HK-2 (cell line): ENCODE data around the gene P2RY4.
"Not testable (repeated sequence)": the region's sequence is repeated elsewhere in the genome, so short reads cannot be mapped to it uniquely, and the experiment has no call there.

Source experiments
- DNase-seq: peaks from one replicate; pipeline ENCODE4 v3.0.0-alpha.2; 2018; ENCODE audit not compliant: unreplicated experiment

The P2RY4 gene

DNA sequence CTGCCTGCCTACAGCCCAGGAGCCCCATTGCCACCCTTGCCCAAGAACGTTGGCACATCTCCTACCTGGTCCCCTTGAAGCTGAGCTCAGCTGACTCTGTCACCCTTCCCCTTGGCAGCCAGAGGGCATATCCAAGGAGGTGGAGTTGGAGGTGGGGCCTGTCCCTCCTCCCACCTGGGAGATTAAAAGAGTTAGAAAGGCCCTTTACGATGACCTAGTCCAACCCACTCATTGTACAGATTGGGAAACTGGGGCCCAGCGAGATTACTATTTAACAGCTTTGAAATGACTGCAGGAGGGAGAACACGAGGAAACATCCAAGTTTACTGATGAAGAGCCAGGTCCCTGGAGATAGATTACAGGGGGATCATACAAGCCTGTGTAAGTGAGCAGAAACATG is at the start of gene P2RY4:
Gene P2RY4 (minus strand): TSS at position 101 of the 400 bp plus-strand sequence. CDS start 580 bp downstream, outside the sequence.
- DNase-seq: no peak

DNA sequence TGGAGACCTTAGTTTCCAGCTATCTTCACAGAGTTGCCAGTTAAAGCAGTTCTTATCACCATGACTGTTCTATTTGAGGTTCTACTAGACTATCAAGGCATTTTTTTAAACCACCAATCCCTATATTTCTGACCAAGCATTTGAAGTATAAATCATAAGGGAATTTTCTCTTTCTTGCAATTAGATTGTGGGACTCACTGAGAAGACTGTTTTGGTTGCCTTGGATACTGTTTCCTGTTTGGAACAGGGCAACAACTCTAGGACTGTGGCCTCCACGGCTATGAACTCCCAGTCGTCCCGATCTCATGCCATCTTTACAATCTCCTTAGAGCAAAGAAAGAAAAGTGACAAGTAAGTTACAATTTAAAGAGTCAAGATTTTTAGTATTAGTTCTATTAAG is 41.7 kb upstream of the P2RY4 start:
- DNase-seq: no peak

DNA sequence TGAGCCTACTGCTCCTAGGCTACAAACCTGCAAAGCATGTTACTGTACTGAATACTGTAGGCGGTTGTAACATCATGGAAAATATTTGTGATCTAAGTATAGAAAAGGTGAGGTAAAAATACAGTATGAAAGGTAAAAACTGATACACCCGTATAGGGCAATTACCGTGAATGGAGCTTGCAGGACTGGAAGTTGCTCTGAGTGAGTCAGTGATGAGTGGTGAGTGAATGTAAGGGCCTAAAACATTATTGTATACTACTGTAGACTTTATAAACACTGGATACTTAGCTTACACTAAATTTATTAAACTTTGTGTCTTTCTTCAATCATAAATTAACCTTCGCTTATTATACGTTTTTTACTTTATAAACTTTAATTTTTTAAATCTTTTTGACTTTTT is 33.6 kb upstream of the P2RY4 start:
- DNase-seq: no peak

DNA sequence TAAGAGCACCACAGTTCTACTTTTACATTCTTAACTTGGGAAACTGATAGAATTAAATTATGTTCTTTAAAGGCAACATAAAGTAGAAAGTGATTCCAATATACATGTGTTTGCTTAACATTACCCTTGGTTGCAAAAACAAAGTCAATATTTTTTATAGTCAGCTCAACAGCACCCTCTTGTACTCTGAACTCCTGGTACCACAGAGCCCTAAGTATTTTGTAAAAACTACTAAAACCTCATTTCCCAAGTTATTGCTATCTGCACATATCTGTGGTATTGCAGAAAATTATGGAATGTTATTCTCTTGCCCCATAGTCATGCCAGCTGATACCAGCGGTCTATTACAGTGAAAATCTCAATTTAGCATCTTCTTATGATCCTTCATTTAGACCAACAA is 32.8 kb upstream of the P2RY4 start:
- DNase-seq: no peak

DNA sequence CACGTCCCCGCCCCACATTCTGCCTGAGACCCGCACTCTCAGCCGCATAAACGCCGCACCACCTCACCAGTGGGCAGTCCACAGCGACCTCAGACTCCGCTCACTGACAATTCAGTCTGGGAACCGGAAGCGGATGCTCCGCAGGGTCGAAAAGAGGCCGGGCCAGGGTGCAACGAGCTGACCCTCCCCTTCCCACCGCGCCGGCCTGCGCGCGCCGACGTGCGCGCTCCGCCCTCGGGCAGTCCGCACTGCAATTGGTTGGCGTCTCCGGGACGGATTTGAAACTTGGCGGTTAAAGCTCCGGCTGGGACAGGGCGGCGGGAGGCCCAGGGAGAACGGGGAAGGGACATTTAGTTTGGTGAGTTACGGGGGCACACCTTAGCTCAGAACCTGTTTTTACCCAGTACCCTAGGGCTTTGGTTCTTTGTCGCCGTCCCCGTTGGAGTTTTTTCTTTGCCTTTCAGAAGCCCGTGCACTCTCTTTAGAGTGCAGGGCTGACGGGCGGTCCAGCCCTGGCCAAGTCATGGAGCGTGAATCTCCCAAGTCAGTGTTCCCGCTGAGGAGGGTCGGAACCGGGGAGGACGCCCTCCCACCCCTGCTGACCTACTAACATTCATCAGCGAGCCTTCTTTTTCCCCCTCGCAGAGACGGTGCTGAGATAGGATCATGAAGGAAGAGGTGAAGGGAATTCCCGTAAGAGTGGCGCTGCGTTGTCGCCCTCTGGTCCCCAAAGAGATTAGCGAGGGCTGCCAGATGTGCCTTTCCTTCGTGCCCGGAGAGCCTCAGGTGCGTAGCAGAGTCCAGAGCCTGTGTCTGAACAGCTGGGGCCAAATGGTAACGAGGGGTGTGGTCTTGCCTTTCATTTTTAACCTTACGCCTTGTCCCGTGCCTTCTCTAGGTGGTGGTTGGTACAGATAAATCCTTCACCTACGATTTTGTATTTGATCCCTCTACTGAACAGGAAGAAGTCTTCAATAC is 30.1 kb upstream of the P2RY4 start, which contains the start of the genes KIF4A and PDZD11:
Gene KIF4A (plus strand): TSS at position 312 of the 978 bp plus-strand sequence. CDS start 355 bp downstream, at position 667.
Gene PDZD11 (minus strand): TSS at position 135 of the 978 bp plus-strand sequence. CDS start 586 bp downstream, outside the sequence.
- DNase-seq: peak; percentile 88

DNA sequence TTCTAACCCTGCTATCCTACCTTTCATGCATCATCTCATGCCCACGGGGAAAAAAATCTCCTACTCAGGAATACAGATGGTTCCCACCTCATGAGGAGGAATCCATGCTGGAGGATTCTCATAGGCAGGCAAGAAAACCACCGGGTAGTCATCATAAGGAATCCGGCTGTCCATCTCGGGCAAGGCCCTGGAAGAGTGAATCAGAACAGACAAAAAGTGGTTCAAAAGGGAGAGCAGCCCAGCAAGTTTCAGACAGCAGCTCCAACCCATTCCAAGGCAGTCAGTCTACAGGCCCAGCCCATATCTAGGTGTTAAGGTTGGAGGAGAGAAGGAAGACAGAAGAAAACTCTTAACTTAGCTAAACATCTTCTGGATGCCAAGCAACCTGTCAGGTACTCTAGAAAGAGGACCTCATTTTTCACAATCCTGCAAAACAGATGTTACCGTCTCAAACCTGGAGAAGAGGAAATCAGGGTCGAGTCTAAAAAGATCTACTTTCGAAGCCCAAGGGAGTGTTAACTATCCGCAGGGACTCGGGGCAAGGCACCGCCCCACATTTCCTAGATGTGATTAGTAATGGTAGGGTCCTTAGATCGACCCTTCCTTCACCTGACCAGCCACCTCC is 29.3 kb upstream of the P2RY4 start:
- no peak for DNase-seq

DNA sequence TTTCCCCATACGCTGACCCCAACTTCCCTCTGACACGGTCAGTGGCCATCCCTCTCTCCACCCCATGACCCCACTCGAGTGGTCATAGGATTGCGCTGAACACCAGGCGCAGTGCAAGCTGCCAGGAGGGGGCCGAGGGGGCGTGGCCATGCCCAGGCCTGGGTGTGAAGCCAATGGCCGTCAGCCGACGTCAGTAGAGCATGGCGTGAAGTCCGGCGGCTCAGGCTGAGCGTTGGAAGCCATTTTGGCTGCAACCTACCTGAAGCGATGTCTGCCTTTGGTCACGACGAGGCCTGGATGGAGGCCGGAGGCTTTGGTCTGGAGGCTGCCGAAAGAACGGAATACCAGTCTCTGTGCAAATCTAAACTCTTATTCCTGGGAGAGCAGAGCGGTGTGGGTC is 21.9 kb upstream of the P2RY4 start, which contains the start of gene RAB41:
Gene RAB41 (plus strand): TSS at position 222 of the 400 bp plus-strand sequence. CDS start 46 bp downstream, at position 268.
- DNase-seq: no peak

DNA sequence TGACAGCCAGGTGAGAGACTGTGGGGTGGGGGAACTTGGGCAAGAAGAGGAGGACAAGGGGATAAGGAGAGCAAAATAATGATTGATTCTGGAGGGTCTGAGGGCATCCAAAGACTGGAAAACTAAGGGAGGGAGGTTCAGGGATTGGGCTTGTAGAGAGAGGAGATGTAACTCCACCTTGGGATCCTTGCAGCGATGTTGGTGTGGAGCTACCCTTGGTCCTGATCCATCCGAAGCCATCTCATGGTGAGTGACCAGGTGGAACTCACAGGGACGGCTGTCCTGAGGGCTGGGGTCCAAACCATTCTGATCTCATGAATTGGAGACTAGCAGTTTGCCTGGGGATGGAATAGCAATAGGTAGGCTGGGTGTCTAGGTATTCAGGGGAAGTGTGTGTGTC is 20.6 kb upstream of the P2RY4 start:
- DNase-seq: no peak

DNA sequence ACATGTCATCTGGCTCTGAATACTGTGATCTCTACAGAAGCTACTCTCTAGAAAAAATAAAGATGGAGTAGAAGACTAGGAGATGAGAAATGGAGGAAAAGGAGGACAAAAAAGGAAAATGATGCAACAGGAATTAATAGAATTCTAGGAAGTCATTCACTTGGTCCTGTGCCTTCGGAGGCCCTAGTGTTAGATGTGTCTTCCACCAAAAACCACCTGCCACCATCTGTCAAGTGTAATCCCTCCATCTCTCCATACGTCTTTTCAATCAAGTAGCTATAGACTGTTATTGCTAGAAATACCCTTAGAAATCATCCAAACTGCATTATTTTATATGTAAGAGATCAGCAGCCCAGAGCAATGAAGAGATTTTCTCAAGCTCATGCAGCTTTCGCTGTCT is 19.1 kb upstream of the P2RY4 start:
- DNase-seq: no peak

DNA sequence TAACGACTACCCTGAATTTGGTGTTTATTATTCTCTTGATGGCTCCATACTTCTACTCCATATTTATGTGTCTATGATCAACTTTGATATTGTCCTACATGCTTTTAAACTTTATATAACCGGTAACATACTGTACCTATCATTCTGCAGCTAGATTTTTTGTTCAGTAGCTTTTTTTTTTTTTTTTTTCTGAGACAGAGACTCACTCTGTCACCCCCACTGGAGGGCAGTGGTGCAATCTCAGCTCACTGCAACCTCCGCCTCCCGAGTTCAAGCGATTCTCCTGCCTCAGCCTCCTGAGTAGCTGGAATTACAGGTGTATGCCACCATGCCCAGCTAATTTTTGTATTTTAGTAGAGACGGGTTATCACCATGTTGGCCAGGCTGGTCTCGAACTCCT is 14.0 kb upstream of the P2RY4 start:
- not testable (repeated sequence) for DNase-seq

DNA sequence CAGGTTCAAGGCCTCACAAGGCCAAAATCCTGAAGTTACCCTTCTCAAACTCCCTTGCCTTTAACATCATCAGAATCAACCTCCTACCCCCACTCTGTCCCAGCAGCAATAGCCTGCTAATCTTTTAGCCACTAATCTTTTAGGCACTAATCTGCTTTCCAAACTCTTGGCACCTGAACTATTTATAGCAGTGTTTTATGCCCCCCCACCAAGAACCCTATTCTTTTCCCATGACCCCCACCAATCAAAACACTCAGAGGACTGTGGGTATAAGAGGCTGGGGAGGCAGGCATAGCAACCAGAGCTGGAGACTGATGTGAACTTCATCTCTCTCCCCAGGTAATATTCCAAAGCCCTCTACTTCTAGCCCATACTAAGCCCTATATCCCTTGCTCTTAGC is 8.0 kb upstream of the P2RY4 start, which contains the start of gene ARR3:
Gene ARR3 (plus strand): TSS at position 301 of the 400 bp plus-strand sequence. CDS start 1,052 bp downstream, outside the sequence.
- no peak for DNase-seq

DNA sequence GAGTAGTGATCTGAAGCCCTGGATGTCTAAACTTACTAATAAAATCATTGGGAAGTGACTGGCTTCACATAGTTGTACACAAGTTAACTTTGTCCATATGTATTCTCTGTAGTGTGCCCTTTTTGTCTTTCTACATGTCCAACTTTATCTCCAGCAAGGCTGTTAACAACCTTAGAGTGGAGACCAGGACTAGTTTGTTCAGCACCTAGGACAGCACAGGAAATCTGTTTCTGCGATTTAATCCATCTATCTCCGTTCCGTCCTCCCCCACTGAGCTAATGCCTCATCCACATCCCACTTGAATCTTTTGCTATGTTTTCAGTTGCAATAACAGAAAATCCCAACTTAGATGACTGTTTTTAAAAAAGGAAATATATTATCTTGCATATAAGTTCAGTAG is 4.8 kb upstream of the P2RY4 start:
- DNase-seq: no peak

DNA sequence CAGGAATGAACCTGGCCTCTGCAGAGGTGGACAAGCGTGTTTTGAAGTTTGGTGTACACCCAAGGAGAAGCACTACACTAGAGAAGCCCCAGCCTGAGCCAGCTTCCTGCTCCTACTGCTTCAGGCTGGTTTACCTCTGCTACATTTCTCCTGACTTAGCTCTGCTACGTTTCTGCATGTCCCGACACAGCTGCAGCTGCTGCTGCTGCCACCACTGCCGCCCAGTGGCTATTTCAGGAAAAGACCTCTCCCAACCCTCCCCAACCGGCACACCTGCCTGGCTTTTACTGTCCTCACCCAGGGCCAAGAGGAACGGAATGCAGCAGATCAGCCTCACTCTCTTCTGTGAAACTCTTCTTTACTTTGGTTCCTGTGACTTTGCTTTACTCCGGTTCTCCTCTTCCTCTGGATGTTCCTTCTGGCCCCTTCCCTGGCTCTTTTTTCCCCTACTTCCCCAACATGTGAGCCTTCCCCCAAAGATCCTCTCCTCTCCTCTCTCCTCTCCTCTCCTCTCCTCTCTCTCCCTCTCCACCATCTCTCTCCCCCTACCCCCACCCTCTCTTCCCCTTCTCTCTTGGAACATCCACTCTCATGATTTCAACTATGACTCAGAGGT is 3.1 kb upstream of the P2RY4 start:
- peak; percentile 42 for DNase-seq

DNA sequence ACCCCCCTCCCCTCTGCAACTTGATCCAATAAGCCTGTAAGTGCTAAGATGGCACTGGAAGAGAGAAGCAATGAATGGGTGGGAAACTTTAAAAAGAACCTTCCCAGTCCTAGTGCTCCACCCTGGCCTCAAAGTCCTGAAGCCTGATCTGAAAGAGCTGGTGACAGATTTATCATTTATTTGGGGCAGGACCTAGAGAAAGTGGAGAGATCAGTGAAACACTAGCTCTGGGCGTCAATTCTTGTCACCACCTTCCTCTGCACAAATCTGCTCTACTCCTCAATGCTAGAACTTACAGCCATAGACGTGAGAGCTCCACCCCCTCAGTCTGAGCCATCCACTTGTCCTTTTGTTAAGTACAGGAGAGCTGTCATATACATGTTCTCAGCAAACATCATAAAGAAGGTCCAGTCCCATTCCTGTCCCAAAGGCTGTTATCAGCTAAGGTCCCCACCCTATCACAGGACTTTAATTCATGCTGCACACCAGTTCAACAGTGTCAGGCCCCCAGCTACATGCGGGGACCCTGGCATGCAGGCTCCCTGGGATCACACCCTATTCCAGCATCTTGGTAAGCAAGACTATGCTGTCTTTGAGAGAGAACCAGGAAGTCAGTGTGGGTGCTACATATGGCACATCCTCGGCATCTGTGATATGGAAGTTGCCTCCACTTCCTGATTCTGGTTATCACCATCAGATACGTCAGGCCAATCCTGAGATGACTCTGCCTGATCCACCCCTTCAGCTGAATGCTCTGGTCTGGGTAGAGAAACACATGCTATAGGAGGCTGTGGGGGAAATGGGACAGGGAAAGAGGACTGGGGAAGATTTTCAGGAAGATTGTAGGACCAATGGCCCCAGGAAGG is 2.3 kb downstream of the P2RY4 start:
- no peak for DNase-seq

DNA sequence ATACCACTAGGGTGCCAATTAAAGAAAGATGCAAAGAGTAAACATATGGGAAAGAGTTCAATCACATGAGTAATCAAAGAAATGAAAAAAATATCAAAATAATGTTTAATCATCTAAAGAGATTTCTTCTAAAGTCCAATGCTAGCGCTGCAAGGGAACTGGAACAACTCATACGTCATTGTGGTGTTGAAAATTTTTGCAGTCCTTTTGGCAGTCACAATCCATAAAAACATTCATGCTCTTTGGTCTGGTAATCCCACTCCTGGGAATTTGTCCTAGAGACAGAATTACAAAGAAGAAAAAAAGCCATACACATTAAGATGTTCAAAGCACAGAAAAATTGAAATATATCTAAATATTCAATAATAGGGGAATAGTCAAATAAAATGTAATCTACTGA is 4.6 kb downstream of the P2RY4 start:
- no peak for DNase-seq

DNA sequence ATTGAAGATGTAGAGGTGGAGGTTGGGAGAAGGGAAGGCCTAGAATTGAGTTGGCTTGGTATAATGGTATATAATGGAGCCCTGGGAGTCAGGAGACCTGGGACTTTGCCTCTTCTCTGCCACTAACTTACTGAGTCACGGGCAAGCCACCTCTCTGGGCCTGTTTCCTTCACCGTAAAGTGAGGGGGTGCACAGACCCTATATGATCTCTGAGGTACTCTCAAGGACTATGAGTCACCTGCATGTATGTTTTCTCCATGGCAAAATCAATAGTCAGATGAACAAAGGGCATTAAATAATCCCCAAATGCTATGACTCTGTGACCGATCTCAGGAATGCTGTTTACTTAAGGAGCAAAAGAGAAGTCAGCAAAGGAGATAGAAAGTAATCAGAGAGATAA is 5.1 kb downstream of the P2RY4 start:
- no peak for DNase-seq

DNA sequence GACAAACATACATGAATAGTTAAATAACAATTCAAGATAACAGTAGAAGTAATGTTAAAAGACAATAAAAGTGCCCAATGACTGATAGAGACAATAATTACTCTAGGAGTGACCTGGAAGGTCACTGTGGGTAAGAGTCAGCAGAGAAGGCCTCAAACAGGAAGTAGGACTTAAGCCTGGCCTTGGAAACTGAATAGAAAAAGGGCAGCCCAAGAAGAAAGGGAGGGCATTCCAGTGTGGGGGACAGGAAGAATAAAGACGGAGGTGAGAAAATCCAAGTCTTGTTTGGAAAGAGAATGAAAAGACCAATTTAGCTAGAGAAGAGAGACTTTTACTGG is 6.0 kb downstream of the P2RY4 start:
- DNase-seq: no peak

DNA sequence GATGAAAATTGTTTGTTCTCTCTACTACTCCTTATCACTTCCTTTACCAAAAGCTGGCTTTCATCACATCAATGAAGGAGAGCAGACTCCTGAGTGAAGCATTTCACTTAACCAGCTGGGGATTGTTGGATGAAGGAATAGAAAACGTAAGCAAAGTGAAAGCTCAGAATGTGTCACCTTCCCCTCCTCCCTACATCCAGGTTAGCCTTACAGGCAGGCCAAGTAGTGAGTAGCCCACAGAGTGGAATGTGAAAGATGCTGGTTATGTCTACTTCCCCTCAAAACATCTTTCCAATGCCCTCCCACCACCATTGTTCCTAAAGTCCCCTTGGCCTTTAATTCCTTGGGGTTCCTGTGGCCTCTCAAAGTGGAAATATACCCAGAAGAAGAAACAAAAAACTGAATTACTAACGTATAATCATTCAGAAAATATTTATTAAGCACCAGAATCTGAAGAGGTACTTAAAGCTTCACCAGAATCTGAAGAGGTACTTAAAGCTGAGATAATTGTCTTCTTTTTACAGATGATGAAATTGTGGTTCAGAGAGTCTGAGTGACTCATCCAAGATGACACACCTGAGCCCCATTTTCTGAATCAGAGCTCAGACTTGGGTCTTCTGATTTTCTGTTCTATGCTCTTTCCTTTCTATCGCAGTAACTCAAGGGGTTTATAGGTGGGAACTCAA is 6.5 kb downstream of the P2RY4 start:
- peak; percentile 33 for DNase-seq

DNA sequence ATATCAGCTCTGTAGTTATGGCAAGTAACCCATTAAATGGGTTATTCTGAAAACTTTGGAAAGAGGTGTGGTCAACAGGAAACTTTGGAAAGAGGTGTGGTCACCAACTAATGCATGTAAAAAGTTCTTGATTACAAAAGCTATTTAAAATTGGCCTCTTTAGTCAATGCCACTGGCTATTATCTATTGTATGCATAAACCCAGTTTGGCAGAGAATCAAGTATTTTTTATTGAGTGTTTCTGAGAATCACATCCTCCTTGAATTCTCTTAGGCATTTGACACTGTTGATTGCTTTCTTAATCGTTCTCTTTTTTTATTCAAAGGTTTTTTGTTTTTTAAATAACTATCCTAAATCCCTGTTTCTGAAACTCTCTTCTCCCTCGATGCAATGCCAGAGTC is 7.5 kb downstream of the P2RY4 start:
- no peak for DNase-seq

DNA sequence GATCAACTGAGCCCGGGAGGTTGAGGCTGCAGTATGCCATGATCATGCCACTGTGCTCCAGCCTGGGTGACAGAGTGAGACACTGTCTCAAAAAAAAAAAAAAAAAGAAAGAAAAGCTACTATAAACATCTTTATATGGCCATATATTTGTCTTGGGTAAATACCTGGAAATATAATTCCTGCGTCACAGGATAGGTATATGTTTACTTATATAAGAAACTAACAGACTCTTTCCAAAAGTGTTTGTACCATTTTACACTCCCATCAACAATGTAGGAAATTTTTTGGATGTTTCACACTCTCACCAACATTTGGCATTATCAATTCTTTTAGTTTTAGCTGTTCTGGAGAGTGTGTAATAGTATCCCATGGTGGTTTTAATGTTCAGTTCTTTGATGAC is 12.8 kb downstream of the P2RY4 start:
- no peak for DNase-seq

DNA sequence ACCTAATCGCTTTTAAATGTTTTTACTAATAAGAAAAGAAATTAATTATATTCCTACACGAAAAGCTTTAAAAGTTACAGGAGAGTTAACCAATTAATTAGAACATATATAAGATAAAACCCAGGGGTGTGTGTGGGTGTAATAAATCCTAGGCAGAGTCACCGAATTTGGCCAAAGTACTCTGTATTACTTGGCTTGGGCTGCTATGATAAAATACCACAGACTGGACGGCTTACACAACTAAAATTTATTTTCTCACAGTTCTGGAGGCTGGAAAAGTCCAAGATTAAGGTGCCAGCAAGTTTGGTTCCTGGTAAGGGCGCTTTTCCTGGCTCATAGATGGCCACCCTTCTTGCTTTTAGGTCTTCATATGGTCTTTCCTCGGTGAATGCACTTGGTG is 15.1 kb downstream of the P2RY4 start:
- no peak for DNase-seq
